Stimulated activated CD4-positive, alpha-beta T cell treated with anti-CD3 and anti-CD28 coated beads, Interleukin-15, amount 100 ng/mL, for 1 hour (primary cell): Measurements from ENCODE around the gene PCDHA10.
"Not testable (repeated sequence)": the region's sequence is repeated elsewhere in the genome, so short reads cannot be mapped to it uniquely, and the experiment has no call there.

ENCODE experiments used
- DNase-seq, 2 donors: peaks; one replicate each; pipeline ENCODE4 v3.0.0-alpha.2; 2020; ENCODE audit warnings: low read depth in 1 of 2, low spot score in 1 of 2

Gene PCDHA10

GRCh38 chr5:140855772-140856674, at the start of gene PCDHA10:
TSS of gene PCDHA10 (plus strand) at chr5:140855897. CDS start at chr5:140856049, 152 bp downstream.
- DNase-seq = no peak

GRCh38 chr5:140806834-140807775, 48.6 kb upstream of the PCDHA10 start, which contains the start of gene PCDHA4:
TSS of gene PCDHA4 (plus strand) at chr5:140807068.
- no peak for DNase-seq

GRCh38 chr5:140808241-140808888, 47.3 kb upstream of the PCDHA10 start:
- not testable (repeated sequence) for DNase-seq

GRCh38 chr5:140808889-140809291, 46.8 kb upstream of the PCDHA10 start:
- DNase-seq = no peak

GRCh38 chr5:140821375-140822280, 34.1 kb upstream of the PCDHA10 start, which contains the start of gene PCDHA5:
TSS of gene PCDHA5 (plus strand) at chr5:140821613.
- DNase-seq = no peak

GRCh38 chr5:140822281-140822629, 33.4 kb upstream of the PCDHA10 start:
- no peak for DNase-seq

GRCh38 chr5:140822969-140823368, 32.7 kb upstream of the PCDHA10 start:
- not testable (repeated sequence) for DNase-seq

GRCh38 chr5:140823475-140823874, 32.2 kb upstream of the PCDHA10 start:
- no peak for DNase-seq

GRCh38 chr5:140827704-140828361, 27.9 kb upstream of the PCDHA10 start, which contains the start of gene PCDHA6:
TSS of gene PCDHA6 (plus strand) at chr5:140827960. CDS start at chr5:140828092, 132 bp downstream.
- no peak for DNase-seq

GRCh38 chr5:140828362-140828737, 27.3 kb upstream of the PCDHA10 start:
- DNase-seq = no peak

- DNase-seq = not testable (repeated sequence)
Observed at GRCh38 chr5:140829511-140830501, 25.9 kb upstream of the PCDHA10 start.

- DNase-seq = no peak
Observed at GRCh38 chr5:140833993-140834392, 21.7 kb upstream of the PCDHA10 start, which contains the start of gene PCDHA7. TSS of gene PCDHA7 (plus strand) at chr5:140834269. CDS start at chr5:140834384, 115 bp downstream.

- not testable (repeated sequence) for DNase-seq
Observed at GRCh38 chr5:140834439-140835008, 21.2 kb upstream of the PCDHA10 start.

GRCh38 chr5:140835622-140836510, 19.8 kb upstream of the PCDHA10 start:
- no peak for DNase-seq

- DNase-seq = no peak
Observed at GRCh38 chr5:140840978-140841962, 14.4 kb upstream of the PCDHA10 start, which contains the start of gene PCDHA8. TSS of gene PCDHA8 (plus strand) at chr5:140841187. CDS start at chr5:140841322, 135 bp downstream.
